ENCODE measurements around the gene TCP1.
"Not testable (repeated sequence)": the region's sequence is repeated elsewhere in the genome, so short reads cannot be mapped to it uniquely, and the experiment has no call there.

Gene TCP1

GRCh38 chr6:159789377-159790148, at the start of gene TCP1:
Gene TCP1, minus strand, starts transcription at chr6:159789602. Its CDS starts 134 bp downstream, at chr6:159789468.
- no peak for TF ChIP-seq ZNF274 (IDR thresholded peaks at IDR 0.05; ENCODE audit: low read depth, low read length)
- peak within 1 kb of the TSS; percentile 97 for H3K4me3 ChIP-seq (ENCODE audit: low read length)

- no peak for TF ChIP-seq ZNF274 (IDR thresholded peaks at IDR 0.05; ENCODE audit: low read depth, low read length)
- no peak overlapping the region for H3K4me3 ChIP-seq (ENCODE audit: low read length)
These were observed 48.8 kb upstream of the TCP1 start for GRCh38 chr6:159838020-159838744.

GRCh38 chr6:159837511-159837910, 48.1 kb upstream of the TCP1 start:
- TF ChIP-seq ZNF274 (IDR thresholded peaks at IDR 0.05; ENCODE audit: low read depth, low read length): no peak
- no peak overlapping the region for H3K4me3 ChIP-seq (ENCODE audit: low read length)

GRCh38 chr6:159836718-159837490, 47.5 kb upstream of the TCP1 start:
- no peak overlapping the region for H3K4me3 ChIP-seq (ENCODE audit: low read length)
- TF ChIP-seq ZNF274 (IDR thresholded peaks at IDR 0.05; ENCODE audit: low read depth, low read length): no peak

GRCh38 chr6:159833997-159834603, 44.7 kb upstream of the TCP1 start:
- TF ChIP-seq ZNF274 (IDR thresholded peaks at IDR 0.05; ENCODE audit: low read depth, low read length): no peak

GRCh38 chr6:159833556-159833955, 44.2 kb upstream of the TCP1 start:
- no peak overlapping the region for H3K4me3 ChIP-seq (ENCODE audit: low read length)
- TF ChIP-seq ZNF274 (IDR thresholded peaks at IDR 0.05; ENCODE audit: low read depth, low read length): no peak

More at GRCh38 chr6:159833997-159834603, 44.7 kb upstream of the TCP1 start:
- no peak overlapping the region for H3K4me3 ChIP-seq (ENCODE audit: low read length)

- TF ChIP-seq ZNF274 (IDR thresholded peaks at IDR 0.05; ENCODE audit: low read depth, low read length): no peak
These were observed 43.5 kb upstream of the TCP1 start for GRCh38 chr6:159832946-159833345.

GRCh38 chr6:159831373-159831679, 41.9 kb upstream of the TCP1 start:
- H3K4me3 ChIP-seq (ENCODE audit: low read length): no peak overlapping the region
- no peak for TF ChIP-seq ZNF274 (IDR thresholded peaks at IDR 0.05; ENCODE audit: low read depth, low read length)

More at GRCh38 chr6:159832946-159833345, 43.5 kb upstream of the TCP1 start:
- no peak overlapping the region for H3K4me3 ChIP-seq (ENCODE audit: low read length)

- no peak for TF ChIP-seq ZNF274 (IDR thresholded peaks at IDR 0.05; ENCODE audit: low read depth, low read length)
- no peak overlapping the region; the same call in 1 of the 2 replicates for H3K4me3 ChIP-seq (ENCODE audit: low read length)
These were observed 41.3 kb upstream of the TCP1 start for GRCh38 chr6:159830501-159831372.

GRCh38 chr6:159829526-159829925, 40.1 kb upstream of the TCP1 start:
- H3K4me3 ChIP-seq (ENCODE audit: low read length): no peak overlapping the region; the same call in 1 of the 2 replicates
- TF ChIP-seq ZNF274 (IDR thresholded peaks at IDR 0.05; ENCODE audit: low read depth, low read length): no peak

GRCh38 chr6:159828074-159828473, 38.7 kb upstream of the TCP1 start:
- no peak for TF ChIP-seq ZNF274 (IDR thresholded peaks at IDR 0.05; ENCODE audit: low read depth, low read length)

GRCh38 chr6:159826968-159827647, 37.7 kb upstream of the TCP1 start:
- no peak for TF ChIP-seq ZNF274 (IDR thresholded peaks at IDR 0.05; ENCODE audit: low read depth, low read length)
- no peak overlapping the region for H3K4me3 ChIP-seq (ENCODE audit: low read length)

More at GRCh38 chr6:159828074-159828473, 38.7 kb upstream of the TCP1 start:
- no peak overlapping the region for H3K4me3 ChIP-seq (ENCODE audit: low read length)

- no peak overlapping the region for H3K4me3 ChIP-seq (ENCODE audit: low read length)
- no peak for TF ChIP-seq ZNF274 (IDR thresholded peaks at IDR 0.05; ENCODE audit: low read depth, low read length)
These were observed 36.6 kb upstream of the TCP1 start for GRCh38 chr6:159826004-159826403.

GRCh38 chr6:159824690-159825089, 35.3 kb upstream of the TCP1 start:
- not testable (repeated sequence) for H3K4me3 ChIP-seq (ENCODE audit: low read length)
